HepG2 (cell line): ENCODE results near the gene SNPH. TPM values are rescaled to one million over a fixed set of nuclear protein-coding genes. Genes with fewer than 3 reads are reported as not detected.

ENCODE experiments used
- HNF4A ChIP-seq: sonication (generic); formaldehyde crosslinking; IDR thresholded peaks from 2 replicates; pipeline ENCODE4 v1.4.0; 2020; ENCODE audit warnings: missing genetic modification reagents
- KAT2B ChIP-seq: fragments of 150-350 bp; IDR thresholded peaks from 2 replicates; pipeline ENCODE4 v1.6.1; 2014; ENCODE audit warnings: low read depth, low read length, borderline replicate concordance
- SALL1 ChIP-seq: sonication (generic); formaldehyde crosslinking; IDR thresholded peaks from 2 replicates; pipeline ENCODE4 v1.8.0; 2022; ENCODE audit warnings: mild to moderate bottlenecking, missing genetic modification reagents
- SP2 ChIP-seq: sonication (generic); formaldehyde crosslinking; IDR thresholded peaks from 2 replicates; pipeline ENCODE4 v1.5.1; 2020; ENCODE audit warnings: mild to moderate bottlenecking, missing genetic modification reagents
- ZSCAN20 ChIP-seq: sonication (generic); formaldehyde crosslinking; IDR thresholded peaks from 2 replicates; pipeline ENCODE4 v1.4.0; 2020; ENCODE audit warnings: missing genetic modification reagents, mild to moderate bottlenecking, borderline replicate concordance
- polyA plus RNA-seq, 8 experiments: library from polyadenylated mRNA; depleted of rRNA in 3 of 8; stranded (reverse) in 7 of 8; unstranded in 1 of 8; fragments of >200 nt; fragmentation: Illumina TruSeq in 4 of 8; extraction: Trizol in 4 of 8; gene quantifications; 2 replicates each; pipeline versions ENCODE4 v1.2.1 to v1.2.3, GENCODE V29; 2011 to 2016; ENCODE audit warnings: low read depth in 4 of 8, missing spikeins in 1 of 8, mixed read lengths in 1 of 8; ENCODE audit not compliant: insufficient read depth in 1 of 8
- total RNA-seq, 5 experiments: library from RNA; depleted of rRNA; stranded (reverse); fragments of >200 nt; fragmentation: Illumina TruSeq; extraction: Trizol; gene quantifications; 2 replicates each; pipeline ENCODE4 v1.2.3, GENCODE V29; 2016; ENCODE audit warnings: low read depth in 1 of 5
- TF ChIP-seq, protein P1 (sequence below): sonication (generic); formaldehyde crosslinking; IDR thresholded peaks from 2 replicates; pipeline ENCODE4 v1.5.1; 2020; ENCODE audit warnings: mild to moderate bottlenecking, missing genetic modification reagents, moderate library complexity
- TF ChIP-seq, protein P2 (sequence below): sonication (generic); formaldehyde crosslinking; IDR thresholded peaks from 2 replicates; pipeline ENCODE4 v1.4.0; 2020; ENCODE audit warnings: missing genetic modification reagents
- TF ChIP-seq, protein P3 (sequence below): sonication (generic); formaldehyde crosslinking; IDR thresholded peaks from 2 replicates; pipeline ENCODE4 v1.4.0; 2020; ENCODE audit warnings: mild to moderate bottlenecking, missing genetic modification reagents

Gene SNPH
- total and polyA plus RNA-seq, 2 of the 13 experiments (the other 11 are each of a cell fraction or from before 2014, with no cell fraction given): 0.09 TPM; not detected in 1

DNA sequence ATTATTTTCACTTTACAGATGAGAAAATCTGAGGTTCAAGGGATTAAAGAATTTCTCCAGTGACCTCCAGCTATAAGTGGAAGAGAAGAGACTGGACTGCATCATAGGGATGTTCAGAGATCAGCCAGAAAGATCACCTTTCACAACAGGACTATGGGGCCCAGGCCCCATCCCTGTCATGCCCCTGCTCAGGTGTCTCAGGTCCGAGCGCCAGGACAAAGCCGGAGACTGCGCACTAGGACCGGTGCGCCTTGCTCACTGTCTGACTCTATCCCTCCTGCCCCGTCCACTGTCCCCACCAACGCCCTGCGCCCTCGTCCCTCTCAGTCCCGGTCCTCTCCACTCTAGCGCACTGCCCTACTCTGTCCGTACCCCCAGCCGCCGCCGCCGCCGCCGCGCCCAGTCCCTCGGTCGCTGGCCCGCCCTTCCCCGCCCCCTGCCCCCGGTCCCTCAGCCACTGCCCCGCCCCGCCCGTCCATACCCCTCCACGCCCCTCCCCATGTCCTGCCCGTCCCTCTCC, 40.8 kb upstream of the SNPH start (continued):
- TF ChIP-seq, protein P1, sequence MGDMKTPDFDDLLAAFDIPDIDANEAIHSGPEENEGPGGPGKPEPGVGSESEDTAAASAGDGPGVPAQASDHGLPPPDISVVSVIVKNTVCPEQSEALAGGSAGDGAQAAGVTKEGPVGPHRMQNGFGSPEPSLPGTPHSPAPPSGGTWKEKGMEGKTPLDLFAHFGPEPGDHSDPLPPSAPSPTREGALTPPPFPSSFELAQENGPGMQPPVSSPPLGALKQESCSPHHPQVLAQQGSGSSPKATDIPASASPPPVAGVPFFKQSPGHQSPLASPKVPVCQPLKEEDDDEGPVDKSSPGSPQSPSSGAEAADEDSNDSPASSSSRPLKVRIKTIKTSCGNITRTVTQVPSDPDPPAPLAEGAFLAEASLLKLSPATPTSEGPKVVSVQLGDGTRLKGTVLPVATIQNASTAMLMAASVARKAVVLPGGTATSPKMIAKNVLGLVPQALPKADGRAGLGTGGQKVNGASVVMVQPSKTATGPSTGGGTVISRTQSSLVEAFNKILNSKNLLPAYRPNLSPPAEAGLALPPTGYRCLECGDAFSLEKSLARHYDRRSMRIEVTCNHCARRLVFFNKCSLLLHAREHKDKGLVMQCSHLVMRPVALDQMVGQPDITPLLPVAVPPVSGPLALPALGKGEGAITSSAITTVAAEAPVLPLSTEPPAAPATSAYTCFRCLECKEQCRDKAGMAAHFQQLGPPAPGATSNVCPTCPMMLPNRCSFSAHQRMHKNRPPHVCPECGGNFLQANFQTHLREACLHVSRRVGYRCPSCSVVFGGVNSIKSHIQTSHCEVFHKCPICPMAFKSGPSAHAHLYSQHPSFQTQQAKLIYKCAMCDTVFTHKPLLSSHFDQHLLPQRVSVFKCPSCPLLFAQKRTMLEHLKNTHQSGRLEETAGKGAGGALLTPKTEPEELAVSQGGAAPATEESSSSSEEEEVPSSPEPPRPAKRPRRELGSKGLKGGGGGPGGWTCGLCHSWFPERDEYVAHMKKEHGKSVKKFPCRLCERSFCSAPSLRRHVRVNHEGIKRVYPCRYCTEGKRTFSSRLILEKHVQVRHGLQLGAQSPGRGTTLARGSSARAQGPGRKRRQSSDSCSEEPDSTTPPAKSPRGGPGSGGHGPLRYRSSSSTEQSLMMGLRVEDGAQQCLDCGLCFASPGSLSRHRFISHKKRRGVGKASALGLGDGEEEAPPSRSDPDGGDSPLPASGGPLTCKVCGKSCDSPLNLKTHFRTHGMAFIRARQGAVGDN (CRISPR knock-in tag): no peak; the same call in 1 of the 2 replicates
- TF ChIP-seq, protein P2, sequence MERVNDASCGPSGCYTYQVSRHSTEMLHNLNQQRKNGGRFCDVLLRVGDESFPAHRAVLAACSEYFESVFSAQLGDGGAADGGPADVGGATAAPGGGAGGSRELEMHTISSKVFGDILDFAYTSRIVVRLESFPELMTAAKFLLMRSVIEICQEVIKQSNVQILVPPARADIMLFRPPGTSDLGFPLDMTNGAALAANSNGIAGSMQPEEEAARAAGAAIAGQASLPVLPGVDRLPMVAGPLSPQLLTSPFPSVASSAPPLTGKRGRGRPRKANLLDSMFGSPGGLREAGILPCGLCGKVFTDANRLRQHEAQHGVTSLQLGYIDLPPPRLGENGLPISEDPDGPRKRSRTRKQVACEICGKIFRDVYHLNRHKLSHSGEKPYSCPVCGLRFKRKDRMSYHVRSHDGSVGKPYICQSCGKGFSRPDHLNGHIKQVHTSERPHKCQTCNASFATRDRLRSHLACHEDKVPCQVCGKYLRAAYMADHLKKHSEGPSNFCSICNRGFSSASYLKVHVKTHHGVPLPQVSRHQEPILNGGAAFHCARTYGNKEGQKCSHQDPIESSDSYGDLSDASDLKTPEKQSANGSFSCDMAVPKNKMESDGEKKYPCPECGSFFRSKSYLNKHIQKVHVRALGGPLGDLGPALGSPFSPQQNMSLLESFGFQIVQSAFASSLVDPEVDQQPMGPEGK (CRISPR knock-in tag): peak; percentile 54
- TF ChIP-seq KAT2B (no peak), HNF4A (CRISPR knock-in tag) (peak; percentile 28; the same call in 1 of the 2 replicates), ZSCAN20 (no peak), SP2 (0 out of 2 replicates have a peak, but pooled peaks have one; percentile 38), SALL1 (CRISPR knock-in tag) (peak; percentile 23; the same call in 1 of the 2 replicates)
- TF ChIP-seq, protein P3, sequence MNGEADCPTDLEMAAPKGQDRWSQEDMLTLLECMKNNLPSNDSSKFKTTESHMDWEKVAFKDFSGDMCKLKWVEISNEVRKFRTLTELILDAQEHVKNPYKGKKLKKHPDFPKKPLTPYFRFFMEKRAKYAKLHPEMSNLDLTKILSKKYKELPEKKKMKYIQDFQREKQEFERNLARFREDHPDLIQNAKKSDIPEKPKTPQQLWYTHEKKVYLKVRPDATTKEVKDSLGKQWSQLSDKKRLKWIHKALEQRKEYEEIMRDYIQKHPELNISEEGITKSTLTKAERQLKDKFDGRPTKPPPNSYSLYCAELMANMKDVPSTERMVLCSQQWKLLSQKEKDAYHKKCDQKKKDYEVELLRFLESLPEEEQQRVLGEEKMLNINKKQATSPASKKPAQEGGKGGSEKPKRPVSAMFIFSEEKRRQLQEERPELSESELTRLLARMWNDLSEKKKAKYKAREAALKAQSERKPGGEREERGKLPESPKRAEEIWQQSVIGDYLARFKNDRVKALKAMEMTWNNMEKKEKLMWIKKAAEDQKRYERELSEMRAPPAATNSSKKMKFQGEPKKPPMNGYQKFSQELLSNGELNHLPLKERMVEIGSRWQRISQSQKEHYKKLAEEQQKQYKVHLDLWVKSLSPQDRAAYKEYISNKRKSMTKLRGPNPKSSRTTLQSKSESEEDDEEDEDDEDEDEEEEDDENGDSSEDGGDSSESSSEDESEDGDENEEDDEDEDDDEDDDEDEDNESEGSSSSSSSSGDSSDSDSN (CRISPR knock-in tag): 0 out of 2 replicates have a peak, but pooled peaks have one; percentile 9
